Activated gamma-delta T cell treated with anti-CD3 and anti-CD28 coated beads, Interleukin-2, amount 50 U/mL, for 16 hours (primary cell): Measurements from ENCODE around the gene TAF1.
"Not testable (repeated sequence)": the region's sequence is repeated elsewhere in the genome, so short reads cannot be mapped to it uniquely, and the experiment has no call there.

Experiments
- DNase-seq: peaks from one replicate; pipeline ENCODE4 v3.0.0-alpha.2; 2020; ENCODE audit warnings: low read depth

Gene TAF1

GRCh38 chrX:71504346-71504745 lies 138.2 kb downstream of the TAF1 start:
- DNase-seq: no peak

GRCh38 chrX:71509289-71509688 lies 143.1 kb downstream of the TAF1 start:
- DNase-seq: no peak

GRCh38 chrX:71510161-71510560 lies 144.0 kb downstream of the TAF1 start:
- DNase-seq: no peak

GRCh38 chrX:71513731-71514130 lies 147.6 kb downstream of the TAF1 start:
- not testable (repeated sequence) for DNase-seq

GRCh38 chrX:71514367-71515037 lies 148.3 kb downstream of the TAF1 start:
- DNase-seq: peak; percentile 12

GRCh38 chrX:71515038-71515396 lies 148.9 kb downstream of the TAF1 start:
- no peak for DNase-seq
